ENCODE data around the gene TRMT10B. TPM values are rescaled to one million over a fixed set of nuclear protein-coding genes. Genes with fewer than 3 reads are reported as not detected.
"Not testable (repeated sequence)": the region's sequence is repeated elsewhere in the genome, so short reads cannot be mapped to it uniquely, and the experiment has no call there.

The TRMT10B gene
- total RNA-seq, 1 donor from 2014 or later, result 2.1 TPM

- H3K27me3 ChIP-seq (ENCODE audit: control insufficient read depth in 3 of 3, insufficient read depth in 3 of 3, low read length in 3 of 3), result no peaks in the 10 kb centered on the region
- H3K9ac ChIP-seq (ENCODE audit: low read depth in 1 of 3, low read length in 3 of 3), result no peak overlapping the region
- H3K27ac ChIP-seq (ENCODE audit: low read depth, low read length), result no peak overlapping the region
- H3K4me3 ChIP-seq (ENCODE audit: low read length in 3 of 3), result no peak overlapping the region
- H3K9me3 ChIP-seq (ENCODE audit: control insufficient read depth in 3 of 3, low read length in 3 of 3), result no peaks in the 10 kb centered on the region
- H3K4me1 ChIP-seq (ENCODE audit: control insufficient read depth in 3 of 3, insufficient read depth in 3 of 3, low read length in 3 of 3), result peaks cover 2 to 7% (median 7%) of the 10 kb centered on the region in 3 donors
- no peaks in the 10 kb centered on the region for H3K36me3 ChIP-seq (ENCODE audit: control insufficient read depth in 3 of 3, insufficient read depth in 3 of 3, low read length in 3 of 3)
Measured at GRCh38 chr9:37749129-37749528, 4.5 kb upstream of the TRMT10B start.

GRCh38 chr9:37751186-37751585, 2.4 kb upstream of the TRMT10B start:
- Histone ChIP-seq H3K4me3 (ENCODE audit: low read length in 3 of 3) (no peak overlapping the region), H3K9ac (ENCODE audit: low read depth in 1 of 3, low read length in 3 of 3) (no peak overlapping the region), H3K9me3 (ENCODE audit: control insufficient read depth in 3 of 3, low read length in 3 of 3) (no peaks in the 10 kb centered on the region), H3K27ac (ENCODE audit: low read depth, low read length) (no peak overlapping the region), H3K27me3 (ENCODE audit: control insufficient read depth in 3 of 3, insufficient read depth in 3 of 3, low read length in 3 of 3) (no peaks in the 10 kb centered on the region), H3K36me3 (ENCODE audit: control insufficient read depth in 3 of 3, insufficient read depth in 3 of 3, low read length in 3 of 3) (no peaks in the 10 kb centered on the region), H3K4me1 (ENCODE audit: control insufficient read depth in 3 of 3, insufficient read depth in 3 of 3, low read length in 3 of 3) (peaks cover 9 to 12% (median 12%) of the 10 kb centered on the region in 3 donors)

- H3K9ac ChIP-seq (ENCODE audit: low read depth in 1 of 3, low read length in 3 of 3); H3K9me3 ChIP-seq (ENCODE audit: control insufficient read depth in 3 of 3, low read length in 3 of 3); H3K4me3 ChIP-seq (ENCODE audit: low read length in 3 of 3); H3K27ac ChIP-seq (ENCODE audit: low read depth, low read length); H3K36me3 ChIP-seq (ENCODE audit: control insufficient read depth in 3 of 3, insufficient read depth in 3 of 3, low read length in 3 of 3); H3K27me3 ChIP-seq (ENCODE audit: control insufficient read depth in 3 of 3, insufficient read depth in 3 of 3, low read length in 3 of 3): not testable (repeated sequence)
- H3K4me1 ChIP-seq (ENCODE audit: control insufficient read depth in 3 of 3, insufficient read depth in 3 of 3, low read length in 3 of 3), result peaks cover 9 to 12% (median 12%) of the 10 kb centered on the region in 3 donors
Measured at GRCh38 chr9:37751704-37752103, 1.9 kb upstream of the TRMT10B start.

GRCh38 chr9:37752112-37752511, 1.5 kb upstream of the TRMT10B start:
- not testable (repeated sequence) for H3K36me3 ChIP-seq (ENCODE audit: control insufficient read depth in 3 of 3, insufficient read depth in 3 of 3, low read length in 3 of 3)
- peaks cover 9 to 12% (median 12%) of the 10 kb centered on the region in 3 donors for H3K4me1 ChIP-seq (ENCODE audit: control insufficient read depth in 3 of 3, insufficient read depth in 3 of 3, low read length in 3 of 3)

GRCh38 chr9:37752642-37753488, 740 bp upstream of the TRMT10B start:
- H3K27me3 ChIP-seq (ENCODE audit: control insufficient read depth in 3 of 3, insufficient read depth in 3 of 3, low read length in 3 of 3), result no peaks in the 10 kb centered on the region
- peaks cover 9 to 12% (median 12%) of the 10 kb centered on the region in 3 donors for H3K4me1 ChIP-seq (ENCODE audit: control insufficient read depth in 3 of 3, insufficient read depth in 3 of 3, low read length in 3 of 3)
- H3K9ac ChIP-seq (ENCODE audit: low read depth in 1 of 3, low read length in 3 of 3), result peak overlapping the region; percentile 76 to 87 (median 81)
- H3K4me3 ChIP-seq (ENCODE audit: low read length in 3 of 3), result peak overlapping the region; percentile 88 to 96 (median 94)
- H3K27ac ChIP-seq (ENCODE audit: low read depth, low read length), result no peak overlapping the region
- no peaks in the 10 kb centered on the region for H3K9me3 ChIP-seq (ENCODE audit: control insufficient read depth in 3 of 3, low read length in 3 of 3)
- H3K36me3 ChIP-seq (ENCODE audit: control insufficient read depth in 3 of 3, insufficient read depth in 3 of 3, low read length in 3 of 3), result no peaks in the 10 kb centered on the region

More at GRCh38 chr9:37752112-37752511, 1.5 kb upstream of the TRMT10B start:
- H3K27ac ChIP-seq (ENCODE audit: low read depth, low read length); H3K27me3 ChIP-seq (ENCODE audit: control insufficient read depth in 3 of 3, insufficient read depth in 3 of 3, low read length in 3 of 3); H3K9me3 ChIP-seq (ENCODE audit: control insufficient read depth in 3 of 3, low read length in 3 of 3); H3K9ac ChIP-seq (ENCODE audit: low read depth in 1 of 3, low read length in 3 of 3); H3K4me3 ChIP-seq (ENCODE audit: low read length in 3 of 3): not testable (repeated sequence)

GRCh38 chr9:37758747-37759146, 5.1 kb downstream of the TRMT10B start:
- H3K9ac ChIP-seq (ENCODE audit: low read depth in 1 of 3, low read length in 3 of 3), result no peak overlapping the region
- H3K27ac ChIP-seq (ENCODE audit: low read depth, low read length), result no peak overlapping the region
- H3K27me3 ChIP-seq (ENCODE audit: control insufficient read depth in 3 of 3, insufficient read depth in 3 of 3, low read length in 3 of 3), result no peaks in the 10 kb centered on the region
- H3K4me3 ChIP-seq (ENCODE audit: low read length in 3 of 3), result no peak overlapping the region
- H3K36me3 ChIP-seq (ENCODE audit: control insufficient read depth in 3 of 3, insufficient read depth in 3 of 3, low read length in 3 of 3), result peaks cover 0 to 2% (median 0%) of the 10 kb centered on the region in 3 donors
- H3K4me1 ChIP-seq (ENCODE audit: control insufficient read depth in 3 of 3, insufficient read depth in 3 of 3, low read length in 3 of 3), result peaks cover 8 to 9% (median 8%) of the 10 kb centered on the region in 3 donors
- no peaks in the 10 kb centered on the region for H3K9me3 ChIP-seq (ENCODE audit: control insufficient read depth in 3 of 3, low read length in 3 of 3)

GRCh38 chr9:37760416-37761161, 7.0 kb downstream of the TRMT10B start:
- Histone ChIP-seq H3K4me1 (ENCODE audit: control insufficient read depth in 3 of 3, insufficient read depth in 3 of 3, low read length in 3 of 3) (no peaks in the 10 kb centered on the region), H3K9me3 (ENCODE audit: control insufficient read depth in 3 of 3, low read length in 3 of 3) (no peaks in the 10 kb centered on the region), H3K27me3 (ENCODE audit: control insufficient read depth in 3 of 3, insufficient read depth in 3 of 3, low read length in 3 of 3) (no peaks in the 10 kb centered on the region), H3K4me3 (ENCODE audit: low read length in 3 of 3) (no peak overlapping the region), H3K9ac (ENCODE audit: low read depth in 1 of 3, low read length in 3 of 3) (no peak overlapping the region), H3K36me3 (ENCODE audit: control insufficient read depth in 3 of 3, insufficient read depth in 3 of 3, low read length in 3 of 3) (peaks cover 0 to 6% (median 0%) of the 10 kb centered on the region in 3 donors), H3K27ac (ENCODE audit: low read depth, low read length) (no peak overlapping the region)

- no peaks in the 10 kb centered on the region for H3K4me1 ChIP-seq (ENCODE audit: control insufficient read depth in 3 of 3, insufficient read depth in 3 of 3, low read length in 3 of 3)
- no peak overlapping the region for H3K9ac ChIP-seq (ENCODE audit: low read depth in 1 of 3, low read length in 3 of 3)
- H3K9me3 ChIP-seq (ENCODE audit: control insufficient read depth in 3 of 3, low read length in 3 of 3), result no peaks in the 10 kb centered on the region
- no peaks in the 10 kb centered on the region for H3K27me3 ChIP-seq (ENCODE audit: control insufficient read depth in 3 of 3, insufficient read depth in 3 of 3, low read length in 3 of 3)
- H3K4me3 ChIP-seq (ENCODE audit: low read length in 3 of 3), result no peak overlapping the region
- H3K36me3 ChIP-seq (ENCODE audit: control insufficient read depth in 3 of 3, insufficient read depth in 3 of 3, low read length in 3 of 3), result peaks cover 0 to 6% (median 0%) of the 10 kb centered on the region in 3 donors
- H3K27ac ChIP-seq (ENCODE audit: low read depth, low read length), result no peak overlapping the region
Measured at GRCh38 chr9:37761511-37761910, 7.9 kb downstream of the TRMT10B start.

GRCh38 chr9:37765263-37765662, 11.7 kb downstream of the TRMT10B start:
- not testable (repeated sequence) for H3K27me3 ChIP-seq (ENCODE audit: control insufficient read depth in 3 of 3, insufficient read depth in 3 of 3, low read length in 3 of 3); H3K4me1 ChIP-seq (ENCODE audit: control insufficient read depth in 3 of 3, insufficient read depth in 3 of 3, low read length in 3 of 3); H3K9ac ChIP-seq (ENCODE audit: low read depth in 1 of 3, low read length in 3 of 3); H3K27ac ChIP-seq (ENCODE audit: low read depth, low read length); H3K9me3 ChIP-seq (ENCODE audit: control insufficient read depth in 3 of 3, low read length in 3 of 3); H3K4me3 ChIP-seq (ENCODE audit: low read length in 3 of 3)
- H3K36me3 ChIP-seq (ENCODE audit: control insufficient read depth in 3 of 3, insufficient read depth in 3 of 3, low read length in 3 of 3), result peaks cover 4 to 14% (median 6%) of the 10 kb centered on the region in 3 donors

- Histone ChIP-seq H3K4me3 (ENCODE audit: low read length in 3 of 3) (no peak overlapping the region), H3K27ac (ENCODE audit: low read depth, low read length) (no peak overlapping the region), H3K9ac (ENCODE audit: low read depth in 1 of 3, low read length in 3 of 3) (no peak overlapping the region), H3K4me1 (ENCODE audit: control insufficient read depth in 3 of 3, insufficient read depth in 3 of 3, low read length in 3 of 3) (no peaks in the 10 kb centered on the region), H3K27me3 (ENCODE audit: control insufficient read depth in 3 of 3, insufficient read depth in 3 of 3, low read length in 3 of 3) (no peaks in the 10 kb centered on the region), H3K36me3 (ENCODE audit: control insufficient read depth in 3 of 3, insufficient read depth in 3 of 3, low read length in 3 of 3) (peaks cover 10 to 24% (median 20%) of the 10 kb centered on the region in 3 donors), H3K9me3 (ENCODE audit: control insufficient read depth in 3 of 3, low read length in 3 of 3) (no peaks in the 10 kb centered on the region)
Measured at GRCh38 chr9:37769306-37769705, 15.7 kb downstream of the TRMT10B start.

Measured in skeletal muscle tissue (tissue), 4 donors.